GM21381 (cell line): ENCODE results near the gene CKAP2L.

Experiments used
- ATAC-seq: cut with Tn5 transposase; IDR thresholded peaks from one replicate; pipeline ENCODE4 v1.9.1; 2021; ENCODE audit warnings: mild to moderate bottlenecking, moderate library complexity; ENCODE audit not compliant: unreplicated experiment

Gene CKAP2L

GRCh38 chr2:112793449-112793978 lies 29.1 kb upstream of the CKAP2L start:
- ATAC-seq = no peak

GRCh38 chr2:112792419-112792818 lies 28.0 kb upstream of the CKAP2L start:
- ATAC-seq = no peak

- ATAC-seq = no peak
Measured at GRCh38 chr2:112791693-112792230, 27.4 kb upstream of the CKAP2L start.

GRCh38 chr2:112791019-112791418 lies 26.6 kb upstream of the CKAP2L start:
- ATAC-seq = no peak

- no peak for ATAC-seq
Measured at GRCh38 chr2:112790305-112790704, 25.9 kb upstream of the CKAP2L start.

- no peak for ATAC-seq
Measured at GRCh38 chr2:112789186-112789585, 24.8 kb upstream of the CKAP2L start.

- ATAC-seq = no peak
Measured at GRCh38 chr2:112788653-112789052, 24.2 kb upstream of the CKAP2L start.

GRCh38 chr2:112787729-112788393 lies 23.5 kb upstream of the CKAP2L start:
- no peak for ATAC-seq

GRCh38 chr2:112787294-112787693 lies 22.9 kb upstream of the CKAP2L start:
- no peak for ATAC-seq

GRCh38 chr2:112784199-112785189 lies 20.1 kb upstream of the CKAP2L start, which contains the start of gene IL1A:
Gene IL1A, minus strand, starts transcription at chr2:112784493. Its CDS starts 723 bp downstream, at chr2:112783770.
- ATAC-seq = no peak

- ATAC-seq = no peak
Measured at GRCh38 chr2:112783187-112783714, 18.8 kb upstream of the CKAP2L start.

- ATAC-seq = peak; percentile 87
Measured at GRCh38 chr2:112782234-112782799, 17.9 kb upstream of the CKAP2L start.

GRCh38 chr2:112779598-112779997 lies 15.2 kb upstream of the CKAP2L start:
- no peak for ATAC-seq

- ATAC-seq = no peak
Measured at GRCh38 chr2:112777036-112777435, 12.6 kb upstream of the CKAP2L start.

- ATAC-seq = no peak
Measured at GRCh38 chr2:112776113-112776512, 11.7 kb upstream of the CKAP2L start.

- no peak for ATAC-seq
Measured at GRCh38 chr2:112774536-112775285, 10.3 kb upstream of the CKAP2L start.

- ATAC-seq = no peak
Measured at GRCh38 chr2:112773556-112773955, 9.1 kb upstream of the CKAP2L start.

GRCh38 chr2:112772911-112773475 lies 8.6 kb upstream of the CKAP2L start:
- ATAC-seq = no peak

GRCh38 chr2:112772322-112772721 lies 7.9 kb upstream of the CKAP2L start:
- no peak for ATAC-seq

GRCh38 chr2:112768432-112768831 lies 4.0 kb upstream of the CKAP2L start:
- no peak for ATAC-seq
